Fibroblast of lung (primary cell): Measurements from ENCODE around the gene DCST2.

Experiments
- CTCF ChIP-seq, 2 donors: IDR thresholded peaks in 1 of 2; conservative IDR thresholded peaks in 1 of 2; 1 replicate in 1 of 2; 2 replicates in 1 of 2; pipeline ENCODE4 v1.5.1; 2011 to 2012; ENCODE audit warnings: low read length in 2 of 2, control low read depth in 1 of 2, inconsistent platforms in 1 of 2, low read depth in 1 of 2, mild to moderate bottlenecking in 1 of 2
- EZH2 ChIP-seq: IDR thresholded peaks from 2 replicates; pipeline ENCODE4 v1.5.1; 2012; ENCODE audit warnings: low read length, control low read depth, mild to moderate bottlenecking; ENCODE audit errors: missing control alignments

GRCh38 chr1:154969860-154970452 lies 63.6 kb downstream of the DCST2 start:
- TF ChIP-seq CTCF (conservative IDR thresholded peaks at IDR 0.05 in 1 of 2, IDR thresholded peaks at IDR 0.05 in 1 of 2; ENCODE audit: low read depth in 1 of 2, low read length in 2 of 2) = no peak
- TF ChIP-seq EZH2 = no peak
